ENCODE results near the gene FLT1.

FLT1 gene, protein sequence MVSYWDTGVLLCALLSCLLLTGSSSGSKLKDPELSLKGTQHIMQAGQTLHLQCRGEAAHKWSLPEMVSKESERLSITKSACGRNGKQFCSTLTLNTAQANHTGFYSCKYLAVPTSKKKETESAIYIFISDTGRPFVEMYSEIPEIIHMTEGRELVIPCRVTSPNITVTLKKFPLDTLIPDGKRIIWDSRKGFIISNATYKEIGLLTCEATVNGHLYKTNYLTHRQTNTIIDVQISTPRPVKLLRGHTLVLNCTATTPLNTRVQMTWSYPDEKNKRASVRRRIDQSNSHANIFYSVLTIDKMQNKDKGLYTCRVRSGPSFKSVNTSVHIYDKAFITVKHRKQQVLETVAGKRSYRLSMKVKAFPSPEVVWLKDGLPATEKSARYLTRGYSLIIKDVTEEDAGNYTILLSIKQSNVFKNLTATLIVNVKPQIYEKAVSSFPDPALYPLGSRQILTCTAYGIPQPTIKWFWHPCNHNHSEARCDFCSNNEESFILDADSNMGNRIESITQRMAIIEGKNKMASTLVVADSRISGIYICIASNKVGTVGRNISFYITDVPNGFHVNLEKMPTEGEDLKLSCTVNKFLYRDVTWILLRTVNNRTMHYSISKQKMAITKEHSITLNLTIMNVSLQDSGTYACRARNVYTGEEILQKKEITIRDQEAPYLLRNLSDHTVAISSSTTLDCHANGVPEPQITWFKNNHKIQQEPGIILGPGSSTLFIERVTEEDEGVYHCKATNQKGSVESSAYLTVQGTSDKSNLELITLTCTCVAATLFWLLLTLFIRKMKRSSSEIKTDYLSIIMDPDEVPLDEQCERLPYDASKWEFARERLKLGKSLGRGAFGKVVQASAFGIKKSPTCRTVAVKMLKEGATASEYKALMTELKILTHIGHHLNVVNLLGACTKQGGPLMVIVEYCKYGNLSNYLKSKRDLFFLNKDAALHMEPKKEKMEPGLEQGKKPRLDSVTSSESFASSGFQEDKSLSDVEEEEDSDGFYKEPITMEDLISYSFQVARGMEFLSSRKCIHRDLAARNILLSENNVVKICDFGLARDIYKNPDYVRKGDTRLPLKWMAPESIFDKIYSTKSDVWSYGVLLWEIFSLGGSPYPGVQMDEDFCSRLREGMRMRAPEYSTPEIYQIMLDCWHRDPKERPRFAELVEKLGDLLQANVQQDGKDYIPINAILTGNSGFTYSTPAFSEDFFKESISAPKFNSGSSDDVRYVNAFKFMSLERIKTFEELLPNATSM (N-terminal part only)

DNA sequence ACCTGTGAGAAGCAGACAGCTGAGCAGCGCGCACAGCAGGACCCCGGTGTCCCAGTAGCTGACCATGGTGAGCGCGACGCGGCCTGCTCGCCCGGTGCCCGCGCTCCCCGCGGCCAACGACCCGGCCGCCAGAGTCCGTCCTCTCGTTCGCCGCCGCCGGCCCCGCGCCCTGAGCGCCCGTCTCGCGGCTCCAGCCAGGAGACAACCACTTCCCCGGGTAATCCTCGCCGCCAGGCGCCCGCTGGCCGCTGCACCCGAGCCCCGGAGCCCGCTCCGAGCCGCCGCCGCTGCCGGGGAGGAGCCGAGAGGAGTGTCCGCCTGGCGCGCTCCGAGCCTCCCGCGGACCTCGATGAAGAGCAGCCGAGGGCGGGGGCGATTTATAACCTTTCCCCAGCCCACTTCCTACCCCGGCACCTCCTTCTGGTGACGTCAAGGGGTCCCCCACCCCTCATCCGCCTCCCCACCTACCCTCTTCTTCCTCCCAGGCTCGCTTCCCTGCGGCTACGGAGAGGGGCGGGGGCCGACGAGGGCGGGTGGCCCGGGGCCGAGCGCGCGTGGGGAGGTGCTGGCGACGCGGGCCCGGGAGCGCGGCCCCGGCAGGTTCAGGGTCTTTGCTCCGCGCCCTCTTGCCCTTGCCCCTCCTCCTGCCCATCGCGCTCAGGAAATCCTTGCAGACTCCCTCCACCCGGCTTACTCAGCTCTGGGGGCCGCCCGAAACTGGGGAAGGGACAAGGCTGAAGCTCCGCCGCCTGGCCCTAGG lies at the start of gene FLT1:
FLT1 (minus strand) TSS at position 351 of the 760 bp plus-strand sequence; CDS start at position 66, 285 bp downstream.
- DNase-seq (ENCODE audit: low read depth): no peak

DNA sequence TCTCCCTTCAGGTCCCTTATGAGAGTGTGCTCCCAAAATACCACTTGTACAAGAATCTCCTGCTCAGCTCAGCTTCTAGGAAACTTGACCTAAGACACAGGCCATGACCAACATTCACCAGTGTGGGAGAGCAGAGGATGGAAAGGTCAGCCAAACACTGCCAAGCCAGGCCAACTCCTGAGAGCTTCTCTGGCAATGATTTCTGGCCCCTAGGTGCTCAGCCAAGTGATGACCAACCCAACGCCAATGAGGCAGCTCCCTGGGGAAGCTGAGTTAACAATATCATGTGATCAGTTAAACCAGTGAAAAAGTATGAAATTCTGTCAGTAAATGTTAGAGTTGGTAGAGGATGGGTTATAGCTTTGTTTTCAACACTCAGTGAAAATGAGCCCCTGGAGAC lies 49.1 kb upstream of the FLT1 start:
- no peak for DNase-seq (ENCODE audit: low read depth)

DNA sequence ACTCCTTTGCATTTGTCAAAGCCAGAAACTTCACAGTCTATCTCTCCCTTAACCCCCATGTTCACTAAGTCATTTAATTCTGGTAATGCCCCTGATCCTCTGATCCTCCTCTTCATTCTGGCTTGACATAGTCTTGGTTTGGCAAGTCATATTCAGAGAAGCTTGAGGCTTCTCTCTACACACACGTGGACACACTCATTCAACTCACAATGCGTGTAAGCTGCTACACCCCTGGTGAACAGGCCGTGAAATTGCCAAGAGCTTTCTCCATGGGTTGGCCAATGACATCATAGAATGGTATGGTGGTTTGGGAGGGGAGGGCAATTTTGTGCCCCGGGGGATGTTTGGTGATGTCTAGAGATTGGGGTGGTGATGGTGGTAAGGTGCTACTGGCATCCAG lies 47.9 kb upstream of the FLT1 start:
- no peak for DNase-seq (ENCODE audit: low read depth)

DNA sequence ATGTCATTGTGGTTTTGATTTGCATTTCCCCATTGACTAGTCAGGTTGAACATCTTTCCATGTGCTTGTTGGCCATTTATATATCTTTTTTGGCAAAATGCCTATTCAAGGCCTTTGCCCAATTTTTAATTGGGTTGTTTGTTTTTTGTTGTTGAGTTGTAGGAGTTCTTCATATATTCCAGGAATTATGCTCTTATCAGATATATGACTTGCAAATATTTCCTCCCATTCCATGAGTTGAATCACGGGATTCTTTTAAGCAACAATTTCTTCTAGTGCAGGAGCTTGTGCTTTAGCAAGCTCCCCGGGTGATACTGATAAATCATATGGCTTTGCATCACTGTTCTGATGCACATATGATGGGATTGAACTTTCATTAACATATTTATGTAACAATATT lies 47.0 kb upstream of the FLT1 start:
- DNase-seq (ENCODE audit: low read depth): no peak

DNA sequence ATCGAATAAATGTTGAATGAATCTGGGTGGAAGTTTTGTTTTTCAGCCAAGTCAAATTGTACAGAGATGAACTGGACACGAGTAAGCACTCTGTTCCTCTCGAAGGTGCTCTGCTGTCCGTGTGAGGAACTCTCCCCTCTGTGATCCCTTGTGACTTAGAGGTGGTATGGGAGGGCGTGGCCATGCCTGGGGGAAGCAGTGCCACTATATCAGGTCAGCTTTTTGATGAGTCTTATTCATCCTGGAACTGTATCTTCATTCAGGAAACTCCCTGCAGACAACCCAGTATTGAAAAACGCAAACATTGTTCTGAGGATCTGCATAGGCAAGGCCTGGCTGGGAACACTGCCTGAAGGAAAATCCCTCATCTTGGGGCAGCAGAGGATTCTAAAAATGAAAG lies 45.7 kb upstream of the FLT1 start:
- no peak for DNase-seq (ENCODE audit: low read depth)

DNA sequence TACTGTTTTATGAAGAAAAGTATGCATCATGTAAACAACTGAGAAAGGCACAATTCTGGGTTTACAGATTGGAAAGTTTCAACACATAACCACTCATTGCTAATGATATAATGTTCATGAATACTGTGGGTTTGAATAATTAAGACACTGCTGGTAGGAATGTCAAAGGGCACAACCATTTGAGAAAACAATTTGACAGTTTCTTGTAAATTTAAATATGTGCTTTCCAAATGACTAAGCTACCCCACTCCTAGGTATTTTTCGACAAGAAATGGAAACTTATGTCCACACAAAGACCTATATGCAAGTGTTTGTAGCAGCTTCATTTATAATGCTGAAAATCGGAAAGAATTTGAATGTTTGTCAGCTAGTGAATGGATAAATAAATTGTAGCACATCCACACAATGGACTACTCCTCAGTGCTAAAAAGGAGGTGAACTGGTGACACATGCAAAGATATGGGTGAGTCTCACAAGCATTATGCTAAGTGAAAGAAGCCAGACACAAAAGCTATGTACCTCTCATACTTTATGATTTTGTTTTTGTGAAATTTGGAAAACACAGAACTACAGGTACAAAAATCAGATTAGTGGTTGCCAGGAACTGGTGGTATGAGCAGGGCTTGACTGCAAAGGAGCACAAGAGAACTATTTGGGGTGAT lies 44.8 kb upstream of the FLT1 start:
- no peak for DNase-seq (ENCODE audit: low read depth)

DNA sequence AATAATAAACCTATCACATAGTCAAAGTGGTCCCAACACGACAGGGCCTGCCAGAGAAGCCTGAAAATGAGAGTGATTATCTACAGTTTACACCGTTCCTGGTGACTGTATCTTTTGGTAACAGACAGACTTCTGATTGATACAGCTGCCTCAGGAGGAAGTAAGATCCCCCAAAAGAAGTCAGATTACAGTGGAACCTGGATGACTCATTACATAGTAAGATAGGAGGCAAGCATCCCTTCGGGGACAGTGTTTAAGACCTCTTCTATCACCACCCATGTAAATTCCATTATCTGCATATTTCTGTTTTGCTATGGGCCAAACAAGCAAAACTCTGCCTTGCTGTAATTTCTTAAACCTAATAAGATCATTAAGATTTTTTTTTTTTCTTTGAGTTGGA lies 44.0 kb upstream of the FLT1 start:
- no peak for DNase-seq (ENCODE audit: low read depth)

DNA sequence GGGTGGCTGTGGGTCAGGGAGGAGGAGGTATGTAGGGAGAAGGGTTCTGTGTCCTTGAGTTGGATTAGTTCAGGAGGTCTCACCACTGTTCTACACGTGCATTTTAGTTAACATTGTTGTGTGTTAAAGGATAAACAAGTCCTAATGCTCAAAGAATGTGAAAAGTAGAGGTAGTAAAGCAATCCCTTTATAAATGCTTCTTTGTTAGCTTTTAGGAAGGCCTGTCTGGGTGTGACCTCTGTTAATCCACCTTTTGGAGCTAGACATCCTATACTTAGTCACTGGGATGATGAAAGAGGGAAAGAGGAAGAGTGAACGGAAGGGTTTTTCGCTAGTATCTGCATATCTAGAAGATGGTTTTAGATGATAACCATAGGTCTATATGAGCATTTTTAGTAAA lies 42.2 kb upstream of the FLT1 start:
- DNase-seq (ENCODE audit: low read depth): no peak

DNA sequence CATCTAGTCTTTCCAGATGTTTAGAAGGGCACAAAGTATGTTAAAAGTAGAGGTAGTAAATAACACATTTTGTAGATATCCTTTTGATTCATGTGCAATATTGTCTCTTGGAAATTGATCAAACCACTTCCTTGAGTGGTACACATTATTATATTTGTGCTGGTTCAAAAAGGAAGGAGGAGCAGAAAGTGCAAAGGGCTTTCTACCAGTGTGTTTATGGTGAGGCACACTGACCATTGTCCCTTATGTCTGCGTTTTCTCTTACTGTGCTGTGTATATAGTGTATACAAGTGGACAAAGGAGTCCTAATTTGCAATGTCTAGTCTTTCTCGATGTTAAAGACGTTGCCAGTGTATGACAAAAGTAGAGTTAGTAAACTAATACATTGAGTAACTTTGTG lies 41.4 kb upstream of the FLT1 start:
- no peak for DNase-seq (ENCODE audit: low read depth)

DNA sequence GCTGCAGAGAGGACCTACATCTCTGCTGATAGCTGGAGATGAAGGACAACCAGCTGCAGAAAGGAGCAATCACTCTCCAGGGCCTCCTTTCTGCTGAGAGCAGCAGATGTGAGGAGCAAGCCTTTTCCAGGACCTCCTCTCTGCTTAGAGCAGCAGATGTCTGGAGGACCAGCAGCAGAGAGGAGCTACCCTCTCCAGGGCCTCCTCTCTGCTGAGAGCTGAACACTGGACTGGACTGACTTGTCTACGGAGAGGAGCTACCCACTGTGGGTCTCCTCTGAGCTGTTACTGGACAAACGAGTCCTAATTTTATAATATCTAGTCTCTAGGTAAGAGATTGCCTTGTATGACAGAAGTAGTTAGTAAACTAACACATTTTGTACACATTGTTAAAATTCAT lies 40.8 kb upstream of the FLT1 start:
- DNase-seq (ENCODE audit: low read depth): no peak

DNA sequence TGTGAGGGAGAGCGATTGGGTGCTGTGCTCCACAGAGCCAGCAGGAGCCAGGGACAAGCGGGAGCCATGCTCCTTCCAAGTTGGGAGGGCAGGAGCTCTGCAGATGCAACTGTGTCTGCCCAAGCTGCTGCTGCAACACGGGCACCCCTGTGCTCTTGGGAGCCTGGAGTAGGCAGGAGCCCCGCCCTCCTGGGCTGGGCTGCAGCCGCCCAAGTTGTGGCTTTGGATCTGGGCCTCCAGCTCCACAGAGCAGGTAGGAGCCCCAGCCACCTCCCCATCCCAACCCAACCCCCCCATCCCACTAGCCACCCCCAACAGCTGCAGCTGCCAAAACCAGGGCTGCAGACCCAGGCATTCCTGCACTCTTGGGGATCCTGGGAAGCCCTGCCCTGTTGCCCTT lies 39.9 kb upstream of the FLT1 start:
- no peak for DNase-seq (ENCODE audit: low read depth)

DNA sequence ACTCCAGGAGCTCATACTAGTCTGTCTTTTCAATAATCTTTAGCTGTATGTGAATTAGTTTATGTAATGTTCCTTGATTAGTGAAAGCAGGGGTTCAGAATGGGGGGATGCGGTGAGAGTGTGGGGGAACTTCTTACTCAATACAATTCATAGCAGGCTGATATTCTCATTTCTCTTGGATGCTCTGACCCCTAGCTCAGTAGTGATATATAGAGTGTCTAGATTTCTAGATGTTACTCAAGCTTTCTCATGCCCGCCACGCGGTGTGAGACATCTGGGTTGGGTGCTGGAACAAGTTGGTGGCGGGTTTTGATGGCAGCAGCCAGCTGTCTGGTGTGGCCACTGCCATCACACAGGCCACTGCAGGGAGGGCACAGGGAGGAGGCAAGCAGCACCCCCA lies 39.3 kb upstream of the FLT1 start:
- no peak for DNase-seq (ENCODE audit: low read depth)

DNA sequence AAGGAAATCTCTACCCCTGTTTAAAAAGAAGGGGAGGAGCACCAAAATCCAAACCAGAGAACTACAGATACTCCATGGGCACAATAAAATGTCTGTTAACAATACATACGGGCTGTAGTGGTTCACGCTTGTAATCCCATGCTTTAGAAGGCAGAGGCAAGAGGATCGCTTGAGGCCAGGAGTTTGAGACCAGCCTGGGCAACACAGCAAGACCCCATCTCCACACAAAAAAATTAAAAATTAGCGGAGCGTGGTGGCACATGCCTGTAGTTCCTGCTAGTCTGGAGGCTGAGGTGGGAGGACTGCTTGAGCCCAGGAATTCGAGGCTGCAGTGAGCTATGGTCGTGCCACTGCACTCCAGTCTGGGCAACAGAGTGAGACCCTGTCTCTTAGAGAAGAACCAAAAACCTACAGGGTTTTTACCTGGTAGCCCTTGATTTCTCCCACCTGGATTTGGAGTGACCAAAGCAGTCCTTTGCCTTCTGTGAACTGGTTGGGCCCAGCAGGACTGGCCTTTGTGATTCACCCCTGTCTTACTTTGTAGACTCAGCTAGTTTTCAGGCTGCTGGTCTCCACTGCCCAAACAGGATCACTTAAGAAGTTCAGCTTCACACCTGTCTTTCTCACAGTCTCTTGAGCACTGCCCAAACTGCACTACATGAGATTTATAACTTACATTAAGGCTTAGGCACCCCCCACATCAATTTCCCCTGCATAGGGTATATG lies 38.7 kb upstream of the FLT1 start:
- DNase-seq (ENCODE audit: low read depth): no peak

DNA sequence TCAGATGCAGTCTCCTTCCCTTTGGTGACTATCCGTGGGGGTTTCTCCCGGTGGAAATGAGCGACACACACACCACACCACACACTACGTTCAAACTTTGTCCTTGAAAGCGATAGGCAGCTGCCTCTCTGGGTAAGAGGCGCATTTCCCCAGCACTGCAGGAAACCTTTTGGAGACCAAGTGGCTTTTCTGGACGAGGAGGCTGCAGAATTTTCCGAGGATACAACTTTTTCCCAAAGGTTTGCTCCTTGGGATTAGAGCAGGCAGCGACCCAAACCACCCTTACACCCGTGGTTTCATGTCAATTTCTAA lies 38.2 kb upstream of the FLT1 start:
- DNase-seq (ENCODE audit: low read depth): no peak

DNA sequence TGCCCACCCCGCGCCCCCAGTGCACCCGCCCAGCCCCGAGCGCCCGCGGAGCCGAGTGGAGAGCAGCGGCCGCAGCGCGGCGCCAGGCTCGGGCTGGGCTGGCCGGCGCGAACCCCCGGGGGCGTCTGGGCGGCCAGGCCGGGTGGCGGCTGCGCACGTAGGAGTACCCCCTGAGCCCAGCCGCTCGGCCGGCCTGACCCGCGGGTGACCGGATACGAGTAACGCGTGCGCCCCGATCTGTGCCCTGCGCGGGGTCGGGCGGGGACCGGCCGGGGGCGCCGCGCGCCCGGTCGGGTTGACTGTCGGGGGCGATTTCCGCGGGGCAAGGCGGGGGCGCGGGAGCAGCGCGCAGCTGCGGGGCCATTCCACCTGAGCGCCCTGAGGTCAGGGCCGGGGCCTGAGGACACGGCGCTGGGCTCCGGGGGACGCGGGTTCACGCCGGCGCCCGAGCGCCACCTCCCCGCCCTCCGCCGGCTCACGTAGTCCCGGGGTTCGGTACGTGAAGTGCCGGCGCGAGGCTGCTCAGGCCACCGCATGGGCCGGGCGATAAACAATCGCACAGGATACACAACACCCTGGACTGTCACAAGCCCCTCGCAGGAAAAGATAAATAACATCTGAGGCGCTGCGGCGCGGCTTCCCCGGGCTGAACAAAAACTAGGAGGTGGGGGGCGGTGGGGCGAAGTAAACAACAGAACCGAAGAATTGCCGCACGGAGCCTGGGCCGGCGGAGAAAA lies 37.6 kb upstream of the FLT1 start:
- no peak for DNase-seq (ENCODE audit: low read depth)

DNA sequence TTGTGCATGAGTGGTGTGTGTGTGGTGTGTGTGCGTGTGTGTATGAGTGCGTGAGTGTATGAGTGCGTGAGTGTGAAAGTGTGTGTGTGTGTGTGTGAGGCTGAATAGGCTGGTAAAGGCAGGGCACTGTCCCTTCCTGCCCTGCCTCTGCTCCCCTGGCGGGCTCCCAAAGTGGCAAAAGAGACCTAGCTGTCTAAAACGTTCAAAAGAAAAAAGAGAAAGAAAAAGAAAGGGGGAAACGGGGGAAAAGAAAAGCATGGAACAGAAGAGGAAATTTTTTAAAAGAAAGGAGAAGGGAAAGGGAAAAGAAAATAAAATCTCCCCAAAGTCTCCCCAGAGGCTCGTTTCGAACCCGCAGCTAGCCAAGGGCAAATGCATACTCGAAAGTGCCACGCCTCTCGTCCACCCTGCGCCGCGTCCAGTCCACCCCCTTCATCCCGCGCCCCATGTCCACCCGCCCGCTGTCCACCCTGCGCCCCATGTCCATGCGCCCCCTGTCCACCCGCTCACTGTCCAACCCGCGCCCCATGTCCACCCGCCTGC lies 37.0 kb upstream of the FLT1 start:
- DNase-seq (ENCODE audit: low read depth): no peak

DNA sequence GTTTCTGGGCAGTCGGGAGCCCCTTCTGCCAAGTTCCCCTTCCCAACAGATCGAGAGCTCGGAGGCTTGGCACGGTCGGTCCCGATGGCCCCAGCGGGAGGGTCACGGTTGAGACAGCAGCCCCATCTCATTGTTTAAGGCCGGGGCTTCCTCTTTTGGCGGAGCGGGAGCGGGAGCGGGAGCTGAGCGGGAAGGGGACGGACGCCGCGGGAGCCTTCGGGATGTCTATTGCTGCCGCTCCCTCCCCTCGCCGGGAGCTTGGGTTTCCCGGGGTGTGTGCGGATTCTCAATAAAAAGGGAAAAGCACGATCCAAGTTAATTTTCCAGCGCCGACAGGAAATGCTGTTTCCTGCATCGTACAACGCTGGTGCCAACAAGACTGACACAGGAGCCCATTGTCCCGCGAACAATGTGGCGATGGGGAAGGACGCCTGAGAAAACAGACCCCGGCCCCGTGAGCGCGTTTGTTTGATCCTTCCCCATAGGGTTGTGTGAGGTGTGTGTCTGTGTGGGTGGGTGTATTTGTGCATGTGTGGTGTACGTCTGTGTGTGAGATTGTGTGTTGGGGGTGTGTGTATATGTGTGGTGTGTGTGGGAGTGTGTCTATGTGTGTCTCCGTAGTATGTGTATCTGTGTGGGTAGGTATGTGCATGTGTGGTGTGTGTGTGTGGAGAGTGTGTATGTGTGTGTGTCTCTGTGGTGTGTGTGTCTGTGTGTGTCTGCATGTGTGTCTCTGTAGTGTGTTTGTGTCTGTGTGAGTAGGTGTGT lies 36.3 kb upstream of the FLT1 start:
- no peak for DNase-seq (ENCODE audit: low read depth)

DNA sequence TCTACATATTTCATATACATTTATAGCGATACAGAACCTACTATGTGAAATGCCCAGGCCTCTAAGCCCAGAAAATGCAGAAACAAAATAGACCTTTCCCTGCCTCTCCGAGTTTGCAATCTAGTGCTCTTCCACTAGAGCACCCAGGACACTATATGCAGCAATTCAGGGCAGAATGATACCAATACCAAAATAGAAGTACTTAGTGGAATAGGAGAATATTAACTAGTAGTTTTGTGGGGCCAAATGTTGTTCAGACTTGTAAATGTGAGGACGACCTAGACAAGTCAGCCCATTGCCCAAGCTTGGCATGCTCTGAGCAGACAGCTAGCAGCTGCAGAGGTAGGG lies 35.8 kb upstream of the FLT1 start:
- DNase-seq (ENCODE audit: low read depth): no peak

DNA sequence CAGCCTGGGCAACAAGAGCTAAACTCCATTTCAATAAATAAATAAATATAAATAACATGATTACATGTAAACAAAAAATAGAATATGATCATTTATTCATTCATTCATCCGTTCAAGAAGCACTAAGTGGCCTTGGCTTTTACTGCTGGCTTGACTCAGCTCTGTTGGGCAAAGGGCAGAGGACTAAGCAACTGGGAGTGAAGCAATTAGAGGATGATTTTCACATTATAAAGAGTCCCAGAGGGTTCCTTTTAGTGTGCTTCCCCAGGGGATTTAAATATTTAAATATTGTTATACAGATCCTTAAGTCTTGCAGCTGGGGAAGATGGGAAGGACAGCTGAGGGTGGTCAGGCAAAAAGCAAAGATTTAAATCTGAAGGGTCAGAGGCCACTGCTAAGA lies 34.9 kb upstream of the FLT1 start:
- DNase-seq (ENCODE audit: low read depth): no peak
